ENCODE data around the gene PFKFB2.

DNA sequence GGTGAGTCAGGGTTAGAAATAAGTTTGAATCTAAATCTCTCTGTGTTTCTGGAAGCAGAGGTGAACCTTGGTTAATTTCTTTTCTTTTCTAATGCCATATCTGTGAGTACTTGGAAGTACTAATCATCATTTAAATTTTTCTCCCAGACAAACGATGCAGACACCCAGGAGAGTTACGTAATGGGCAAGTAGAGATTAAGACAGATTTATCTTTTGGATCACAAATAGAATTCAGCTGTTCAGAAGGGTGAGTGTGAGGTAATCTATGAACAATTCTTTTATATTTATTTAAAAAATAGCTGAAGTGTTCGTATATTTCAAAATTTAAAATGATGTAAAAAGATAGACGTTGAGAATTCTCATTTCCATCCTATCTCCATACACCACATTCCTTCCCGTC lies 62.2 kb downstream of the PFKFB2 start:
- TF ChIP-seq ZNF514 (tag by site-specific recombination; IDR thresholded peaks at IDR 0.05) (no peak), HOXA7 (CRISPR knock-in tag; IDR thresholded peaks at IDR 0.05; ENCODE audit: borderline replicate concordance) (no peak), ZXDB (tag by site-specific recombination; IDR thresholded peaks at IDR 0.05) (no peak), ZNF146 (tag by site-specific recombination; IDR thresholded peaks at IDR 0.05) (no peak), ZNF623 (tag by site-specific recombination; IDR thresholded peaks at IDR 0.05) (no peak), ZNF701 (tag by site-specific recombination; IDR thresholded peaks at IDR 0.05) (no peak), ZNF341 (tag by site-specific recombination; IDR thresholded peaks at IDR 0.05; ENCODE audit: low read depth) (no peak), SETDB1 (IDR thresholded peaks at IDR 0.05; ENCODE audit: insufficient read length, low read length) (no peak)
- TF ChIP-seq, protein P1, sequence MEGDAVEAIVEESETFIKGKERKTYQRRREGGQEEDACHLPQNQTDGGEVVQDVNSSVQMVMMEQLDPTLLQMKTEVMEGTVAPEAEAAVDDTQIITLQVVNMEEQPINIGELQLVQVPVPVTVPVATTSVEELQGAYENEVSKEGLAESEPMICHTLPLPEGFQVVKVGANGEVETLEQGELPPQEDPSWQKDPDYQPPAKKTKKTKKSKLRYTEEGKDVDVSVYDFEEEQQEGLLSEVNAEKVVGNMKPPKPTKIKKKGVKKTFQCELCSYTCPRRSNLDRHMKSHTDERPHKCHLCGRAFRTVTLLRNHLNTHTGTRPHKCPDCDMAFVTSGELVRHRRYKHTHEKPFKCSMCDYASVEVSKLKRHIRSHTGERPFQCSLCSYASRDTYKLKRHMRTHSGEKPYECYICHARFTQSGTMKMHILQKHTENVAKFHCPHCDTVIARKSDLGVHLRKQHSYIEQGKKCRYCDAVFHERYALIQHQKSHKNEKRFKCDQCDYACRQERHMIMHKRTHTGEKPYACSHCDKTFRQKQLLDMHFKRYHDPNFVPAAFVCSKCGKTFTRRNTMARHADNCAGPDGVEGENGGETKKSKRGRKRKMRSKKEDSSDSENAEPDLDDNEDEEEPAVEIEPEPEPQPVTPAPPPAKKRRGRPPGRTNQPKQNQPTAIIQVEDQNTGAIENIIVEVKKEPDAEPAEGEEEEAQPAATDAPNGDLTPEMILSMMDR (tag by site-specific recombination; IDR thresholded peaks at IDR 0.05) = no peak
- TF ChIP-seq, protein P2, sequence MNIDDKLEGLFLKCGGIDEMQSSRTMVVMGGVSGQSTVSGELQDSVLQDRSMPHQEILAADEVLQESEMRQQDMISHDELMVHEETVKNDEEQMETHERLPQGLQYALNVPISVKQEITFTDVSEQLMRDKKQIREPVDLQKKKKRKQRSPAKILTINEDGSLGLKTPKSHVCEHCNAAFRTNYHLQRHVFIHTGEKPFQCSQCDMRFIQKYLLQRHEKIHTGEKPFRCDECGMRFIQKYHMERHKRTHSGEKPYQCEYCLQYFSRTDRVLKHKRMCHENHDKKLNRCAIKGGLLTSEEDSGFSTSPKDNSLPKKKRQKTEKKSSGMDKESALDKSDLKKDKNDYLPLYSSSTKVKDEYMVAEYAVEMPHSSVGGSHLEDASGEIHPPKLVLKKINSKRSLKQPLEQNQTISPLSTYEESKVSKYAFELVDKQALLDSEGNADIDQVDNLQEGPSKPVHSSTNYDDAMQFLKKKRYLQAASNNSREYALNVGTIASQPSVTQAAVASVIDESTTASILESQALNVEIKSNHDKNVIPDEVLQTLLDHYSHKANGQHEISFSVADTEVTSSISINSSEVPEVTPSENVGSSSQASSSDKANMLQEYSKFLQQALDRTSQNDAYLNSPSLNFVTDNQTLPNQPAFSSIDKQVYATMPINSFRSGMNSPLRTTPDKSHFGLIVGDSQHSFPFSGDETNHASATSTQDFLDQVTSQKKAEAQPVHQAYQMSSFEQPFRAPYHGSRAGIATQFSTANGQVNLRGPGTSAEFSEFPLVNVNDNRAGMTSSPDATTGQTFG (tag by site-specific recombination; IDR thresholded peaks at IDR 0.05; ENCODE audit: borderline replicate concordance) = no peak
- TF ChIP-seq, protein P3, sequence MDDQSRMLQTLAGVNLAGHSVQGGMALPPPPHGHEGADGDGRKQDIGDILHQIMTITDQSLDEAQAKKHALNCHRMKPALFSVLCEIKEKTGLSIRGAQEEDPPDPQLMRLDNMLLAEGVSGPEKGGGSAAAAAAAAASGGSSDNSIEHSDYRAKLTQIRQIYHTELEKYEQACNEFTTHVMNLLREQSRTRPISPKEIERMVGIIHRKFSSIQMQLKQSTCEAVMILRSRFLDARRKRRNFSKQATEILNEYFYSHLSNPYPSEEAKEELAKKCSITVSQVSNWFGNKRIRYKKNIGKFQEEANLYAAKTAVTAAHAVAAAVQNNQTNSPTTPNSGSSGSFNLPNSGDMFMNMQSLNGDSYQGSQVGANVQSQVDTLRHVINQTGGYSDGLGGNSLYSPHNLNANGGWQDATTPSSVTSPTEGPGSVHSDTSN (CRISPR knock-in tag; IDR thresholded peaks at IDR 0.05) = no peak
- TF ChIP-seq, protein P4, sequence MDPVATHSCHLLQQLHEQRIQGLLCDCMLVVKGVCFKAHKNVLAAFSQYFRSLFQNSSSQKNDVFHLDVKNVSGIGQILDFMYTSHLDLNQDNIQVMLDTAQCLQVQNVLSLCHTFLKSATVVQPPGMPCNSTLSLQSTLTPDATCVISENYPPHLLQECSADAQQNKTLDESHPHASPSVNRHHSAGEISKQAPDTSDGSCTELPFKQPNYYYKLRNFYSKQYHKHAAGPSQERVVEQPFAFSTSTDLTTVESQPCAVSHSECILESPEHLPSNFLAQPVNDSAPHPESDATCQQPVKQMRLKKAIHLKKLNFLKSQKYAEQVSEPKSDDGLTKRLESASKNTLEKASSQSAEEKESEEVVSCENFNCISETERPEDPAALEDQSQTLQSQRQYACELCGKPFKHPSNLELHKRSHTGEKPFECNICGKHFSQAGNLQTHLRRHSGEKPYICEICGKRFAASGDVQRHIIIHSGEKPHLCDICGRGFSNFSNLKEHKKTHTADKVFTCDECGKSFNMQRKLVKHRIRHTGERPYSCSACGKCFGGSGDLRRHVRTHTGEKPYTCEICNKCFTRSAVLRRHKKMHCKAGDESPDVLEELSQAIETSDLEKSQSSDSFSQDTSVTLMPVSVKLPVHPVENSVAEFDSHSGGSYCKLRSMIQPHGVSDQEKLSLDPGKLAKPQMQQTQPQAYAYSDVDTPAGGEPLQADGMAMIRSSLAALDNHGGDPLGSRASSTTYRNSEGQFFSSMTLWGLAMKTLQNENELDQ (tag by site-specific recombination; IDR thresholded peaks at IDR 0.05; ENCODE audit: low read depth) = no peak
- TF ChIP-seq, protein P5, sequence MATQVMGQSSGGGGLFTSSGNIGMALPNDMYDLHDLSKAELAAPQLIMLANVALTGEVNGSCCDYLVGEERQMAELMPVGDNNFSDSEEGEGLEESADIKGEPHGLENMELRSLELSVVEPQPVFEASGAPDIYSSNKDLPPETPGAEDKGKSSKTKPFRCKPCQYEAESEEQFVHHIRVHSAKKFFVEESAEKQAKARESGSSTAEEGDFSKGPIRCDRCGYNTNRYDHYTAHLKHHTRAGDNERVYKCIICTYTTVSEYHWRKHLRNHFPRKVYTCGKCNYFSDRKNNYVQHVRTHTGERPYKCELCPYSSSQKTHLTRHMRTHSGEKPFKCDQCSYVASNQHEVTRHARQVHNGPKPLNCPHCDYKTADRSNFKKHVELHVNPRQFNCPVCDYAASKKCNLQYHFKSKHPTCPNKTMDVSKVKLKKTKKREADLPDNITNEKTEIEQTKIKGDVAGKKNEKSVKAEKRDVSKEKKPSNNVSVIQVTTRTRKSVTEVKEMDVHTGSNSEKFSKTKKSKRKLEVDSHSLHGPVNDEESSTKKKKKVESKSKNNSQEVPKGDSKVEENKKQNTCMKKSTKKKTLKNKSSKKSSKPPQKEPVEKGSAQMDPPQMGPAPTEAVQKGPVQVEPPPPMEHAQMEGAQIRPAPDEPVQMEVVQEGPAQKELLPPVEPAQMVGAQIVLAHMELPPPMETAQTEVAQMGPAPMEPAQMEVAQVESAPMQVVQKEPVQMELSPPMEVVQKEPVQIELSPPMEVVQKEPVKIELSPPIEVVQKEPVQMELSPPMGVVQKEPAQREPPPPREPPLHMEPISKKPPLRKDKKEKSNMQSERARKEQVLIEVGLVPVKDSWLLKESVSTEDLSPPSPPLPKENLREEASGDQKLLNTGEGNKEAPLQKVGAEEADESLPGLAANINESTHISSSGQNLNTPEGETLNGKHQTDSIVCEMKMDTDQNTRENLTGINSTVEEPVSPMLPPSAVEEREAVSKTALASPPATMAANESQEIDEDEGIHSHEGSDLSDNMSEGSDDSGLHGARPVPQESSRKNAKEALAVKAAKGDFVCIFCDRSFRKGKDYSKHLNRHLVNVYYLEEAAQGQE (tag by site-specific recombination; IDR thresholded peaks at IDR 0.05) = no peak
- TF ChIP-seq, protein P6, sequence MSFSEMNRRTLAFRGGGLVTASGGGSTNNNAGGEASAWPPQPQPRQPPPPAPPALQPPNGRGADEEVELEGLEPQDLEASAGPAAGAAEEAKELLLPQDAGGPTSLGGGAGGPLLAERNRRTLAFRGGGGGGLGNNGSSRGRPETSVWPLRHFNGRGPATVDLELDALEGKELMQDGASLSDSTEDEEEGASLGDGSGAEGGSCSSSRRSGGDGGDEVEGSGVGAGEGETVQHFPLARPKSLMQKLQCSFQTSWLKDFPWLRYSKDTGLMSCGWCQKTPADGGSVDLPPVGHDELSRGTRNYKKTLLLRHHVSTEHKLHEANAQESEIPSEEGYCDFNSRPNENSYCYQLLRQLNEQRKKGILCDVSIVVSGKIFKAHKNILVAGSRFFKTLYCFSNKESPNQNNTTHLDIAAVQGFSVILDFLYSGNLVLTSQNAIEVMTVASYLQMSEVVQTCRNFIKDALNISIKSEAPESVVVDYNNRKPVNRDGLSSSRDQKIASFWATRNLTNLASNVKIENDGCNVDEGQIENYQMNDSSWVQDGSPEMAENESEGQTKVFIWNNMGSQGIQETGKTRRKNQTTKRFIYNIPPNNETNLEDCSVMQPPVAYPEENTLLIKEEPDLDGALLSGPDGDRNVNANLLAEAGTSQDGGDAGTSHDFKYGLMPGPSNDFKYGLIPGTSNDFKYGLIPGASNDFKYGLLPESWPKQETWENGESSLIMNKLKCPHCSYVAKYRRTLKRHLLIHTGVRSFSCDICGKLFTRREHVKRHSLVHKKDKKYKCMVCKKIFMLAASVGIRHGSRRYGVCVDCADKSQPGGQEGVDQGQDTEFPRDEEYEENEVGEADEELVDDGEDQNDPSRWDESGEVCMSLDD (tag by site-specific recombination; IDR thresholded peaks at IDR 0.05) = no peak

Measured in HEK293 (cell line).